ENCODE results near the gene UNC5CL.

DNA sequence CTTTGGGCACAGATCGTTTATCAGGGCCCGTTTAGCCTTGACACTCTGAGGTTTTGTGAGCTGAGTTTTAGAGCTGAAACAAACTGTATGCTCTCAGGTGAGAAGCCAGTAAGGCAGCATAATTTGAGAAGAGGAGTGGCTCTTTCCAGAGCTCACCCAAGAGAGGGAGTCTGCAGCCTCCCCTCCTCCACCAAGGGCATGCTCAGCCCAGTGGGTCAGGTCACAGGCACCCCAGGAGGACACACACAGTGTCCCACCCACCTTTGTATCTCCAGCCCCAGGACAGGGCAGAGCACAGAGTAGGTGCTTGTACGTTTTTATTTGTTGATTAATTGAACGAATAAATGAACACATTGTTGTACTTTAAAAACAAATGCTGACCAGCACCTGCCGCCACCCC, 6.6 kb upstream of the UNC5CL start:
- TF ChIP-seq, protein P1, sequence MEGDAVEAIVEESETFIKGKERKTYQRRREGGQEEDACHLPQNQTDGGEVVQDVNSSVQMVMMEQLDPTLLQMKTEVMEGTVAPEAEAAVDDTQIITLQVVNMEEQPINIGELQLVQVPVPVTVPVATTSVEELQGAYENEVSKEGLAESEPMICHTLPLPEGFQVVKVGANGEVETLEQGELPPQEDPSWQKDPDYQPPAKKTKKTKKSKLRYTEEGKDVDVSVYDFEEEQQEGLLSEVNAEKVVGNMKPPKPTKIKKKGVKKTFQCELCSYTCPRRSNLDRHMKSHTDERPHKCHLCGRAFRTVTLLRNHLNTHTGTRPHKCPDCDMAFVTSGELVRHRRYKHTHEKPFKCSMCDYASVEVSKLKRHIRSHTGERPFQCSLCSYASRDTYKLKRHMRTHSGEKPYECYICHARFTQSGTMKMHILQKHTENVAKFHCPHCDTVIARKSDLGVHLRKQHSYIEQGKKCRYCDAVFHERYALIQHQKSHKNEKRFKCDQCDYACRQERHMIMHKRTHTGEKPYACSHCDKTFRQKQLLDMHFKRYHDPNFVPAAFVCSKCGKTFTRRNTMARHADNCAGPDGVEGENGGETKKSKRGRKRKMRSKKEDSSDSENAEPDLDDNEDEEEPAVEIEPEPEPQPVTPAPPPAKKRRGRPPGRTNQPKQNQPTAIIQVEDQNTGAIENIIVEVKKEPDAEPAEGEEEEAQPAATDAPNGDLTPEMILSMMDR (optimal IDR thresholded peaks at IDR 0.05 in 1 of 3, IDR thresholded peaks at IDR 0.05 in 1 of 3, conservative IDR thresholded peaks at IDR 0.05 in 1 of 3; ENCODE audit: extremely low read depth in 1 of 3, insufficient read depth in 2 of 3, low read length in 3 of 3) = no peak
- no peak for TF ChIP-seq EZH2 (IDR thresholded peaks at IDR 0.05; ENCODE audit: low read length)

Data from keratinocyte (primary cell).